Measurements from ENCODE around the gene FTO. TPM values are rescaled to one million over a fixed set of nuclear protein-coding genes. Genes with fewer than 3 reads are reported as not detected.
A peak's percentile ranks its signal among the peaks of the same experiment; 100 is the strongest.

Gene FTO
- total RNA-seq, 1 donor from 2014 or later, result 110 TPM

- Histone ChIP-seq H2AFZ (replicated peaks) (no peak overlapping the region), H3K79me2 (ENCODE audit: low read depth) (no peaks in the 10 kb centered on the region), H3K9me3 (ENCODE audit: low read depth) (no peaks in the 10 kb centered on the region), H3F3A (ENCODE audit: low read depth) (peaks cover 38% of the 10 kb centered on the region), H4K20me1 (ENCODE audit: low read depth) (no peaks in the 10 kb centered on the region), H3K4me2 (peak overlapping the region; percentile 62), H3K36me3 (no peaks in the 10 kb centered on the region), H3K27me3 (no peaks in the 10 kb centered on the region), H3K27ac (peak overlapping the region; percentile 33), H3K4me3 (no peak overlapping the region), H3K4me1 (peaks cover 51% of the 10 kb centered on the region), H3K9ac (no peak overlapping the region)
- H3K4me3 Mint-ChIP-seq, result no peak overlapping the region
- H3K27ac Mint-ChIP-seq, result peak overlapping the region; percentile 16
- no peaks in the 10 kb centered on the region for H3K27me3 Mint-ChIP-seq (ENCODE audit: insufficient read depth, low read depth)
- peaks cover 52% of the 10 kb centered on the region for H3K4me1 Mint-ChIP-seq
- H3K9me3 Mint-ChIP-seq, result no peaks in the 10 kb centered on the region
- no peak for DNase-seq (ENCODE audit: low spot score)
- TF ChIP-seq CTCF (IDR thresholded peaks at IDR 0.05) (no peak), EZH2phosphoT487 (IDR thresholded peaks at IDR 0.05) (no peak), EZH2 (IDR thresholded peaks at IDR 0.05) (no peak)
- H3K36me3 Mint-ChIP-seq, result no peaks in the 10 kb centered on the region
Observed at GRCh38 chr16:53922807-53923571, 219.0 kb downstream of the FTO start.

GRCh38 chr16:53924331-53925106 is 220.6 kb downstream of the FTO start:
- H3F3A ChIP-seq (ENCODE audit: low read depth), result peaks cover 38% of the 10 kb centered on the region
- no peaks in the 10 kb centered on the region for H3K79me2 ChIP-seq (ENCODE audit: low read depth)
- peak overlapping the region; percentile 62 for H3K4me2 ChIP-seq
- H3K36me3 Mint-ChIP-seq, result no peaks in the 10 kb centered on the region
- no peak overlapping the region for H2AFZ ChIP-seq (replicated peaks)
- peak; percentile 40 for DNase-seq (ENCODE audit: low spot score)
- H3K4me3 Mint-ChIP-seq, result no peak overlapping the region
- H4K20me1 ChIP-seq (ENCODE audit: low read depth), result no peaks in the 10 kb centered on the region
- H3K9me3 Mint-ChIP-seq, result no peaks in the 10 kb centered on the region
- TF ChIP-seq EZH2 (IDR thresholded peaks at IDR 0.05), result no peak
- peak overlapping the region; percentile 78 for H3K27ac Mint-ChIP-seq
- H3K4me3 ChIP-seq, result no peak overlapping the region
- H3K9ac ChIP-seq, result no peak overlapping the region
- no peaks in the 10 kb centered on the region for H3K27me3 ChIP-seq
- H3K9me3 ChIP-seq (ENCODE audit: low read depth), result no peaks in the 10 kb centered on the region
- peaks cover 51% of the 10 kb centered on the region for H3K4me1 ChIP-seq
- peaks cover 52% of the 10 kb centered on the region for H3K4me1 Mint-ChIP-seq
- H3K27ac ChIP-seq, result peak overlapping the region; percentile 38
- H3K27me3 Mint-ChIP-seq (ENCODE audit: insufficient read depth, low read depth), result peaks cover under 1% of the 10 kb centered on the region
- no peaks in the 10 kb centered on the region for H3K36me3 ChIP-seq

GRCh38 chr16:53925107-53925410 is 221.1 kb downstream of the FTO start:
- DNase-seq (ENCODE audit: low spot score), result no peak
- H3K9me3 ChIP-seq (ENCODE audit: low read depth), result no peaks in the 10 kb centered on the region
- peak overlapping the region; percentile 38 for H3K27ac ChIP-seq
- no peak overlapping the region for H3K9ac ChIP-seq
- H2AFZ ChIP-seq (replicated peaks), result no peak overlapping the region
- no peak overlapping the region for H3K4me3 ChIP-seq
- Mint-ChIP-seq H3K27me3 (ENCODE audit: insufficient read depth, low read depth) (peaks cover 3% of the 10 kb centered on the region), H3K4me1 (peaks cover 51% of the 10 kb centered on the region), H3K27ac (peak overlapping the region; percentile 55), H3K36me3 (no peaks in the 10 kb centered on the region), H3K9me3 (no peaks in the 10 kb centered on the region), H3K4me3 (no peak overlapping the region)
- no peaks in the 10 kb centered on the region for H3K27me3 ChIP-seq
- H3K4me2 ChIP-seq, result no peak overlapping the region
- peaks cover 51% of the 10 kb centered on the region for H3K4me1 ChIP-seq
- H3K79me2 ChIP-seq (ENCODE audit: low read depth), result no peaks in the 10 kb centered on the region
- peaks cover 38% of the 10 kb centered on the region for H3F3A ChIP-seq (ENCODE audit: low read depth)
- H4K20me1 ChIP-seq (ENCODE audit: low read depth), result no peaks in the 10 kb centered on the region
- no peak for TF ChIP-seq EZH2phosphoT487 (IDR thresholded peaks at IDR 0.05)
- no peak for TF ChIP-seq CTCF (IDR thresholded peaks at IDR 0.05)
- no peak for TF ChIP-seq EZH2 (IDR thresholded peaks at IDR 0.05)
- no peaks in the 10 kb centered on the region for H3K36me3 ChIP-seq

GRCh38 chr16:53925526-53925925 is 221.6 kb downstream of the FTO start:
- Histone ChIP-seq H3K27ac (no peak overlapping the region), H3K9ac (no peak overlapping the region), H3K36me3 (no peaks in the 10 kb centered on the region), H3F3A (ENCODE audit: low read depth) (peaks cover 38% of the 10 kb centered on the region), H3K79me2 (ENCODE audit: low read depth) (no peaks in the 10 kb centered on the region), H3K9me3 (ENCODE audit: low read depth) (no peaks in the 10 kb centered on the region), H3K4me2 (no peak overlapping the region), H3K4me3 (no peak overlapping the region), H3K27me3 (no peaks in the 10 kb centered on the region), H4K20me1 (ENCODE audit: low read depth) (no peaks in the 10 kb centered on the region), H3K4me1 (peaks cover 47% of the 10 kb centered on the region), H2AFZ (replicated peaks) (no peak overlapping the region)
- DNase-seq (ENCODE audit: low spot score), result no peak
- Mint-ChIP-seq H3K4me1 (peaks cover 47% of the 10 kb centered on the region), H3K4me3 (no peak overlapping the region), H3K27ac (peak overlapping the region; percentile 55), H3K36me3 (no peaks in the 10 kb centered on the region), H3K9me3 (no peaks in the 10 kb centered on the region), H3K27me3 (ENCODE audit: insufficient read depth, low read depth) (peaks cover 3% of the 10 kb centered on the region)
- TF ChIP-seq EZH2phosphoT487 (IDR thresholded peaks at IDR 0.05), result no peak
- TF ChIP-seq EZH2 (IDR thresholded peaks at IDR 0.05), result no peak
- TF ChIP-seq CTCF (IDR thresholded peaks at IDR 0.05), result no peak
